Activated CD8-positive, alpha-beta T cell treated with anti-CD3 and anti-CD28 coated beads for 36 hours (primary cell): ENCODE results near the gene KRT16. TPM values are rescaled to one million over a fixed set of nuclear protein-coding genes. Genes with fewer than 3 reads are reported as not detected.

Experiments used
- ATAC-seq: fragments of 200-7000 bp; cut with Tn5 transposase; one replicate; pipeline ENCODE4 v1.10.0; 2021; ENCODE audit warnings: mild to moderate bottlenecking, moderate library complexity
- CTCF ChIA-PET: fragments of 350-600 bp; sonication (Branson Sonifier 250); formaldehyde crosslinking; loops from one replicate; lab custom pipeline; 2021; ENCODE audit warnings: antibody characterized with exemption; lab: Charles Lee
- POLR2A ChIA-PET: fragments of 350-600 bp; sonication (Branson Sonifier 250); formaldehyde crosslinking; loops from one replicate; lab custom pipeline; 2021; ENCODE audit warnings: antibody characterized with exemption; lab: Charles Lee
- DNase-seq: peaks from one replicate; pipeline ENCODE4 v3.0.0-alpha.2; 2020
- H3K27ac Mint-ChIP-seq: one replicate; pipeline ENCODE4 v1.8.0; 2021; ENCODE audit warnings: mild to moderate bottlenecking, mixed read lengths
- H3K27me3 Mint-ChIP-seq: one replicate; pipeline ENCODE4 v1.8.0; 2021; ENCODE audit warnings: mixed read lengths
- H3K36me3 Mint-ChIP-seq: one replicate; pipeline ENCODE4 v1.8.0; 2021; ENCODE audit warnings: low read depth, mixed read lengths
- H3K4me1 Mint-ChIP-seq: one replicate; pipeline ENCODE4 v1.8.0; 2021; ENCODE audit warnings: low read depth, mixed read lengths
- H3K4me3 Mint-ChIP-seq: one replicate; pipeline ENCODE4 v1.8.0; 2021; ENCODE audit warnings: mild to moderate bottlenecking, moderate library complexity, mixed read lengths
- H3K9me3 Mint-ChIP-seq: one replicate; pipeline ENCODE4 v1.8.0; 2021; ENCODE audit warnings: mixed read lengths
- CTCF ChIP-seq: fragments of 200-600 bp; IDR thresholded peaks from one replicate; pipeline ENCODE4 v1.8.0; 2022; ENCODE audit warnings: antibody characterized with exemption, mild to moderate bottlenecking
- intact Hi-C: fragments of 100-400 bp; cut with micrococcal nuclease; formaldehyde crosslinking; loops from one replicate; pipeline ENCODE4 v1.10.0; 2022
- total RNA-seq, 2 experiments: library from RNA; stranded (reverse); gene quantifications; one replicate each; pipeline ENCODE4 v1.2.3, GENCODE V29; 2021

The KRT16 gene
- total RNA-seq, 2 experiments from 2014 or later = not detected

- ChIA-PET POLR2A (interaction anchor here (1.2 to 1.8 kb wide), 2 partner anchors 59 to 111 kb away, joined by 3 to 4 read pairs; no protein-coding TSS in a partner anchor), CTCF (interaction anchor here (1.1 to 4.9 kb wide), 3 partner anchors 12 to 96 kb away, joined by 4 to 45 read pairs (median 10); no protein-coding TSS in a partner anchor)
- H3K36me3 Mint-ChIP-seq = no peaks in the 10 kb centered on the region
- ATAC-seq (peak; percentile 20), DNase-seq (peak; percentile 9)
- TF ChIP-seq CTCF = no peak
- H3K4me3 Mint-ChIP-seq = no peak overlapping the region
- H3K4me1 Mint-ChIP-seq = peaks cover 10% of the 10 kb centered on the region
- peak overlapping the region; percentile 65 for H3K27ac Mint-ChIP-seq
- intact Hi-C loops = no loop called here
- peaks cover 9% of the 10 kb centered on the region for H3K9me3 Mint-ChIP-seq
- H3K27me3 Mint-ChIP-seq = peaks cover 21% of the 10 kb centered on the region
These were observed 45.2 kb downstream of the KRT16 start for GRCh38 chr17:41567317-41567716.

- ChIA-PET POLR2A (no interaction called here), CTCF (interaction anchor here (1.2 to 4.9 kb wide), 4 partner anchors 14 to 97 kb away, joined by 3 to 45 read pairs (median 8); no protein-coding TSS in a partner anchor)
- DNase-seq (no peak), ATAC-seq (no peak)
- H3K4me3 Mint-ChIP-seq = no peak overlapping the region
- H3K9me3 Mint-ChIP-seq = peaks cover 9% of the 10 kb centered on the region
- peaks cover 10% of the 10 kb centered on the region for H3K4me1 Mint-ChIP-seq
- no peaks in the 10 kb centered on the region for H3K36me3 Mint-ChIP-seq
- H3K27ac Mint-ChIP-seq = no peak overlapping the region
- peaks cover 20% of the 10 kb centered on the region for H3K27me3 Mint-ChIP-seq
- TF ChIP-seq CTCF = no peak
- intact Hi-C loops = no loop called here
These were observed 47.2 kb downstream of the KRT16 start for GRCh38 chr17:41565338-41565737.

GRCh38 chr17:41563607-41564170, 48.9 kb downstream of the KRT16 start:
- no peak for TF ChIP-seq CTCF
- no peak overlapping the region for H3K4me3 Mint-ChIP-seq
- POLR2A ChIA-PET = interaction anchor here (1.1 kb wide), 1 partner anchor 704 kb away, joined by 3 read pairs; no protein-coding TSS in a partner anchor
- DNase-seq (no peak), ATAC-seq (no peak)
- peaks cover 9% of the 10 kb centered on the region for H3K9me3 Mint-ChIP-seq
- CTCF ChIA-PET = interaction anchor here (1.0 to 4.9 kb wide), 3 partner anchors 14 to 711 kb away, joined by 3 to 45 read pairs (median 3); no protein-coding TSS in a partner anchor
- H3K27me3 Mint-ChIP-seq = peaks cover 26% of the 10 kb centered on the region
- H3K4me1 Mint-ChIP-seq = peaks cover 9% of the 10 kb centered on the region
- H3K36me3 Mint-ChIP-seq = no peaks in the 10 kb centered on the region
- intact Hi-C loops = no loop called here
- H3K27ac Mint-ChIP-seq = no peak overlapping the region

GRCh38 chr17:41561554-41561953, 51.0 kb downstream of the KRT16 start:
- ChIA-PET POLR2A (no interaction called here), CTCF (interaction anchor here (1.3 to 5.0 kb wide), 2 partner anchors 12 to 101 kb away, joined by 3 to 53 read pairs; no protein-coding TSS in a partner anchor)
- intact Hi-C loops = no loop called here

More at GRCh38 chr17:41561554-41561953, 51.0 kb downstream of the KRT16 start:
- Mint-ChIP-seq H3K4me1 (no peaks in the 10 kb centered on the region), H3K9me3 (no peaks in the 10 kb centered on the region), H3K36me3 (no peaks in the 10 kb centered on the region), H3K27ac (no peak overlapping the region), H3K27me3 (peaks cover 37% of the 10 kb centered on the region), H3K4me3 (no peak overlapping the region)
- TF ChIP-seq CTCF = no peak
- ATAC-seq = no peak
- no peak for DNase-seq

Other genes with a start within 250 kb of the KRT16 start
- not detected for gene KRT33B, start 243.0 kb downstream of the KRT16 start, total RNA-seq
- not detected for gene KRT34, start 230.5 kb downstream of the KRT16 start, total RNA-seq
- not detected for gene KRT31, start 215.2 kb downstream of the KRT16 start, total RNA-seq
- not detected for gene KRT37, start 188.2 kb downstream of the KRT16 start, total RNA-seq
- not detected for gene KRT38, start 171.8 kb downstream of the KRT16 start, total RNA-seq
- gene KRT32, start 145.4 kb downstream of the KRT16 start, total RNA-seq = not detected
- gene KRT35, start 131.6 kb downstream of the KRT16 start, total RNA-seq = not detected
- not detected for gene KRT36, start 122.9 kb downstream of the KRT16 start, total RNA-seq
- not detected for gene KRT13, start 107.2 kb downstream of the KRT16 start, total RNA-seq
- gene KRT15, start 93.9 kb downstream of the KRT16 start, total RNA-seq = not detected
- not detected for gene KRT19, start 84.5 kb downstream of the KRT16 start, total RNA-seq
- not detected for gene KRT9, start 40.7 kb downstream of the KRT16 start, total RNA-seq
- not detected for gene KRT14, start 25.9 kb downstream of the KRT16 start, total RNA-seq
- not detected for gene KRT17, start 11.8 kb upstream of the KRT16 start, total RNA-seq
- gene EIF1, start 76.1 kb upstream of the KRT16 start, total RNA-seq = 100 to 1,000 TPM; 924 to 930 TPM
- gene GAST, start 99.6 kb upstream of the KRT16 start, total RNA-seq = not detected
- gene HAP1, start 121.9 kb upstream of the KRT16 start, total RNA-seq = under 1 TPM; 0.07 to 0.09 TPM
- 1 to 10 TPM; 1.5 to 1.8 TPM for gene JUP, start 173.9 kb upstream of the KRT16 start, total RNA-seq
- gene P3H4, start 199.2 kb upstream of the KRT16 start, total RNA-seq = 1 to 10 TPM; 2.6 to 3.2 TPM
- 1 to 10 TPM in 1 of 2 experiments, under 1 TPM in 1; 0.74 to 1.2 TPM for gene FKBP10, start 200.2 kb upstream of the KRT16 start, total RNA-seq
- gene NT5C3B, start 223.5 kb upstream of the KRT16 start, total RNA-seq = 10 to 100 TPM; 30.5 to 32.3 TPM
- under 1 TPM in 1 of 2 experiments, not detected in 1; 0.36 TPM for gene KLHL10, start 225.1 kb upstream of the KRT16 start, total RNA-seq